Measurements from ENCODE around the gene IKZF1.

DNA sequence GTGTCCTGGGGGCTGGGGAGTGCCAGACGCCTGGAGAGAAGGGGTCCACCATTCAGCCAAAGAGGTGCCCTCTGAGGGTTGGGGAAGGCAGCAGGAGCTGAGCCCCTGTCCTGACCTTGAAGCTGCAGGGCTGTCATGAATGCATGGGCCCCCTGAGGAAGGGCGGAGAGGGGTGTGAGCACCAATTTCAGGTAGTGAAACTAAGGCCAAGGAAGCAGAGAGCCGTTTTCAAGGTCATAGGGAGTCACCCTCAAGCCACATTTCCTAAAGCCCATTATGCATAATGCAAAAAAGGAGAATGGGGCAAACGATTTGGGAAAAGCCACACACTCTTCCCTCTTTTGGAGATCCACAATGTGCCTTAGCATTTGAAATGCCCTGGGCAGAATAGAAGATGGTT is 108.5 kb downstream of the IKZF1 start:
- TF ChIP-seq, protein P1, sequence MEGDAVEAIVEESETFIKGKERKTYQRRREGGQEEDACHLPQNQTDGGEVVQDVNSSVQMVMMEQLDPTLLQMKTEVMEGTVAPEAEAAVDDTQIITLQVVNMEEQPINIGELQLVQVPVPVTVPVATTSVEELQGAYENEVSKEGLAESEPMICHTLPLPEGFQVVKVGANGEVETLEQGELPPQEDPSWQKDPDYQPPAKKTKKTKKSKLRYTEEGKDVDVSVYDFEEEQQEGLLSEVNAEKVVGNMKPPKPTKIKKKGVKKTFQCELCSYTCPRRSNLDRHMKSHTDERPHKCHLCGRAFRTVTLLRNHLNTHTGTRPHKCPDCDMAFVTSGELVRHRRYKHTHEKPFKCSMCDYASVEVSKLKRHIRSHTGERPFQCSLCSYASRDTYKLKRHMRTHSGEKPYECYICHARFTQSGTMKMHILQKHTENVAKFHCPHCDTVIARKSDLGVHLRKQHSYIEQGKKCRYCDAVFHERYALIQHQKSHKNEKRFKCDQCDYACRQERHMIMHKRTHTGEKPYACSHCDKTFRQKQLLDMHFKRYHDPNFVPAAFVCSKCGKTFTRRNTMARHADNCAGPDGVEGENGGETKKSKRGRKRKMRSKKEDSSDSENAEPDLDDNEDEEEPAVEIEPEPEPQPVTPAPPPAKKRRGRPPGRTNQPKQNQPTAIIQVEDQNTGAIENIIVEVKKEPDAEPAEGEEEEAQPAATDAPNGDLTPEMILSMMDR (IDR thresholded peaks at IDR 0.05; ENCODE audit: insufficient read depth, low read length, poor library complexity, severe bottlenecking): no peak
- no peak for TF ChIP-seq EZH2phosphoT487 (conservative IDR thresholded peaks at IDR 0.05; ENCODE audit: low read length)

All from SU-DHL-6 (cell line).